ENCODE measurements around the gene ZBTB26.
A peak's percentile ranks its signal among the peaks of the same experiment; 100 is the strongest.

ZBTB26 gene

GRCh38 chr9:122931226-122932121 is at the start of gene ZBTB26:
TSS of gene ZBTB26 (minus strand) at chr9:122931512. CDS start at chr9:122919934, 11,578 bp downstream.
- TF ChIP-seq, protein P1, sequence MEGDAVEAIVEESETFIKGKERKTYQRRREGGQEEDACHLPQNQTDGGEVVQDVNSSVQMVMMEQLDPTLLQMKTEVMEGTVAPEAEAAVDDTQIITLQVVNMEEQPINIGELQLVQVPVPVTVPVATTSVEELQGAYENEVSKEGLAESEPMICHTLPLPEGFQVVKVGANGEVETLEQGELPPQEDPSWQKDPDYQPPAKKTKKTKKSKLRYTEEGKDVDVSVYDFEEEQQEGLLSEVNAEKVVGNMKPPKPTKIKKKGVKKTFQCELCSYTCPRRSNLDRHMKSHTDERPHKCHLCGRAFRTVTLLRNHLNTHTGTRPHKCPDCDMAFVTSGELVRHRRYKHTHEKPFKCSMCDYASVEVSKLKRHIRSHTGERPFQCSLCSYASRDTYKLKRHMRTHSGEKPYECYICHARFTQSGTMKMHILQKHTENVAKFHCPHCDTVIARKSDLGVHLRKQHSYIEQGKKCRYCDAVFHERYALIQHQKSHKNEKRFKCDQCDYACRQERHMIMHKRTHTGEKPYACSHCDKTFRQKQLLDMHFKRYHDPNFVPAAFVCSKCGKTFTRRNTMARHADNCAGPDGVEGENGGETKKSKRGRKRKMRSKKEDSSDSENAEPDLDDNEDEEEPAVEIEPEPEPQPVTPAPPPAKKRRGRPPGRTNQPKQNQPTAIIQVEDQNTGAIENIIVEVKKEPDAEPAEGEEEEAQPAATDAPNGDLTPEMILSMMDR (IDR thresholded peaks at IDR 0.05; ENCODE audit: extremely low read depth, insufficient read depth, missing control alignments), result no peak
- peak; percentile 91 for DNase-seq (ENCODE audit: low spot score)
- in situ Hi-C loops (cut with MboI; ENCODE audit: low pct_unique_long_range_greater_than_20kb, low sequenced_read_pairs, unreplicated experiment), result no loop called here

DNA sequence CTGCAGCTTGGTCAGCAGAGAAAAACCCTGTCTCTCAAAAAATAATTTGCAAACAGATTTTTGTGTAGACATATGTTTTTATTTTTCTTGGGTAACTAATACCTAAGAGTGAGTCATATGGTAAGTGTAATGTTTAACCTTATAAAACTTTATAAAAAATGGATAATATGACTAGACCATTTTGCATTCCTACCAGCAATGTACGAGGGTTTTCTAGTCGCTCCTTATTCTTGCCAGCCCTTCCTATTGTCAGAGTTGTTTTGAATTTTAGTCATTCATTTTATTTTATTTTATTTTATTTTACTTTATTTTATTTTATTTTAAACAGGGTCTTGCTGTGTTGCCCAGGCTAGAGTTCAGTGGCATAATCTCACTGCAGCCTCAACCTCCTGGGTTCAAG is 47.3 kb upstream of the ZBTB26 start:
- in situ Hi-C loops (cut with MboI; ENCODE audit: low pct_unique_long_range_greater_than_20kb, low sequenced_read_pairs, unreplicated experiment), result no loop called here
- DNase-seq (ENCODE audit: low spot score), result no peak
- TF ChIP-seq, protein P1 (IDR thresholded peaks at IDR 0.05; ENCODE audit: extremely low read depth, insufficient read depth, missing control alignments), result no peak

DNA sequence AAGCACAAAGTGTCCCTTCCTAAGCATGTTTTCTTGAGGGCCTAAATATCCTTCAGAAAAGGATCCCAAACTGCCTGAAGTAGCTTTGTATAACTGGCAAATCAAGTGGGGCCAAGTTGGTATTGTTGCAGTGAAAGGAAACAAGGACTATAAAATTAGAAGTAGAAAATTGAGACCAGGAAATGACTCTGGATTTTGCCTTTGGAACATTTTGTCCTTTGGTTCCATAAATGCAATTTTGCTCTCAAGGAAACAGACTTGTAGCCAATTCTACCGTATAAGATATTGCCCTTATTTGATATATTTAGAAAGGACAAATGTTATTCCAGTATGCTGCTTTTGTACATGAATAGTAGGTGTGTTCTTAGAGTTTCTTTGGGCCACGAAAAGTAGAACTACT is 43.9 kb upstream of the ZBTB26 start:
- in situ Hi-C loops (cut with MboI; ENCODE audit: low pct_unique_long_range_greater_than_20kb, low sequenced_read_pairs, unreplicated experiment), result no loop called here
- DNase-seq (ENCODE audit: low spot score), result no peak
- TF ChIP-seq, protein P1 (IDR thresholded peaks at IDR 0.05; ENCODE audit: extremely low read depth, insufficient read depth, missing control alignments), result no peak

GRCh38 chr9:122961139-122961538 is 29.8 kb upstream of the ZBTB26 start:
- no peak for DNase-seq (ENCODE audit: low spot score)
- in situ Hi-C loops (cut with MboI; ENCODE audit: low pct_unique_long_range_greater_than_20kb, low sequenced_read_pairs, unreplicated experiment), result no loop called here
- TF ChIP-seq, protein P1 (IDR thresholded peaks at IDR 0.05; ENCODE audit: extremely low read depth, insufficient read depth, missing control alignments), result no peak

DNA sequence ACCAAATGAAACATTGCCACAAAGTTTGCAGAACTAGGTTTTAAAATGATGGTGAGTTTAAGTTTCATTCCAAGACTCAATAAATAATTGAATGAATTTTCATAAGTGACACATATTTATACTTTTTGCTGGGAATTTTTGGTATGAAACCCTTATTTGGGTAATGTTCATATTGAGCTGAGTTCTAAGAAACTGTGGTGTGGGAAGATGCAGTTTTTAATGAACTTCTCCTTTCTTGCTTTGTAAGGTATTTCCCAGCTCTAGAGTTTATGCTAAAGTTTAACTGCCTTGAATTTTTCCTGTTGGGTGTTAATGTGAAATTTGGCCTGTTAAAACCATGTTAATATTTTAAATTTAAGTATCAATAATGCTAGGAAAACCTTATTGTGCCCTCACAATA is 24.6 kb upstream of the ZBTB26 start:
- TF ChIP-seq, protein P1 (IDR thresholded peaks at IDR 0.05; ENCODE audit: extremely low read depth, insufficient read depth, missing control alignments), result no peak
- DNase-seq (ENCODE audit: low spot score), result no peak
- in situ Hi-C loops (cut with MboI; ENCODE audit: low pct_unique_long_range_greater_than_20kb, low sequenced_read_pairs, unreplicated experiment), result no loop called here

- TF ChIP-seq, protein P1 (IDR thresholded peaks at IDR 0.05; ENCODE audit: extremely low read depth, insufficient read depth, missing control alignments), result no peak
- DNase-seq (ENCODE audit: low spot score), result no peak
- in situ Hi-C loops (cut with MboI; ENCODE audit: low pct_unique_long_range_greater_than_20kb, low sequenced_read_pairs, unreplicated experiment), result no loop called here
These were observed 23.0 kb upstream of the ZBTB26 start for GRCh38 chr9:122954253-122954691.
